ENCODE measurements around the gene PRR19. TPM values are rescaled to one million over a fixed set of nuclear protein-coding genes. Genes with fewer than 3 reads are reported as not detected.

PRR19 gene
- total RNA-seq, 1 donor from 2014 or later: 0.45 TPM

DNA sequence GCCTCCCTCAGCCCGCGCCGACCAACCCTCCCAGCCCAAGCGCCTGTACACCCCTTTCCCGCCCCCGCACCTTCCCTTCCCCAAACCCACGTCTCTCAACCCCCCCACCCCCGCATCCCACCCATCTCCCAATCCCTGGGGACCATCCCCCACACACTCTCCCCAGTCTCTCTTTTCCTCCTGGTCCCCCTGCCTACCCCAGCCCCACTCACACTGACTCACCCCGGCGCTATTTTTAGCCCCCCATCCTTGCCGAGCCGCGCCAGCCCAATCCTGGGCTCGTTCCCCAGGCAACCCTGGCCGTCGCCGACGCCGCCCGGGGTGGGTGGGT lies 21.2 kb upstream of the PRR19 start:
- ATAC-seq: peak; percentile 5
- DNase-seq (ENCODE audit: low spot score): no peak
- intact Hi-C loops (cut with DNase I): no loop called here

- ATAC-seq: peak; percentile 4
- peak; percentile 85 for DNase-seq (ENCODE audit: low spot score)
- intact Hi-C loops (cut with DNase I): no loop called here
Observed at GRCh38 chr19:42281146-42281826, 20.6 kb upstream of the PRR19 start.

GRCh38 chr19:42281827-42282762 lies 19.8 kb upstream of the PRR19 start:
- ATAC-seq: no peak
- intact Hi-C loops (cut with DNase I): no loop called here
- peak; percentile 74 for DNase-seq (ENCODE audit: low spot score)

DNA sequence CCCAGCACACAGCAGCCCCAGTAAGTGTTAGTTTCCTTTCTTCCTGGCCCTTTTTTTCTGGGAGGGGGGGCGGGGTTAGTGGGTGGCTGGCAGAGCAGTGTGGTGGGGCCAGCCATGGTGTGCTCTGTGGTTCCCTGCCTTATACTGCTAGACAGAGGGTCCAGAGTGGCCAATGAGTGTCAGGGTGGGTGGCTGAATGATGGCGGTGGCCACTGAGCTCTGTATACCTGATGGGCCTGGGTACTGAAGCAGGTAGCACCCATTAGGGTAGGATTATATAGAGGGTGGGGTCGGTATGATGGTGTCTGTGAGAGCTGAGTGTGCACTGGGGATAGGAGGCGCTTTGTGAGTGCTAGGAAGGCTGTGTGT lies 19.1 kb upstream of the PRR19 start:
- no peak for DNase-seq (ENCODE audit: low spot score)
- intact Hi-C loops (cut with DNase I): no loop called here

DNA sequence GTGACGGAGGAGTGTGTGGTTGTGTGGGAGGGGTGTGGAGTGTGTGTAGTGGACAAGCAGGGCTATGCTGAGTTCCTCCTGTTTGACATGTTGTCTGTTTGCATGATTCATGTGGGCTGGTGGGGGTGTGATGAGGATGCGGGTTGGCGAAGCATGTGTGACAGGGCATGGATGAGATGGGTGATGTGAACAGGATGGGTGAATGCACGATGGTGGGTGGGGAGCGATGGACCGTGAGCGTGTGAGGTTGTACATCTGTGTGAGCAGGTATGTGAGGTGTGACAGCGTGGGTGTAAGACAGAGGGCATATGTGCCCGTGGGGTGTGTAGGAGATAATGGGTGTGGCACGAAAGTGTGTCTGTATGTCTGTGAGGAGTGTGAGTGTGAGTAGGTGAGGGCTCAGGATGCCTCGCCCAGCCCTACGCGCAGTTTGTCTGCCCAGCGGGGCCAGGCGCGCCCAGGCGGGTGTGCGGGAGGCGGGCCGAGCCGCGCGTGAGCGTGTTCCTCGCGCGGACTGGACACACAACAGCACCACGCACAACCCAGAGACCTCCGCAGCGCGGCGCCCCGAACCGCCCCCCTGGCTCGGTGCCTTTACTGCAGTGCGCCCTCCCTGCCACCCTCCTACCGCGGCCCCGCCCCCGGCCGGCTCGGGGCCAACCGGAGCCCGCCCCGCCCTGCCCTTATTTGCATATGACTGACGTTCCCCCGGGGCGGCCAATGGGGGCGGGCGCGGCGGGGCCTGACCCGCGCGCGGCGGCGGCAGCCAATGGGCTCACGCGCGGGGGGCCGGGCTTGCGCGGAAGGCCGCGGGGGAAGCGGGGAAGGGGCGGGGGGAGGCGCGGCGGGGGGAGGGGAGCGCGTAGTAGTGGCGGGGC lies 18.5 kb upstream of the PRR19 start:
- intact Hi-C loops (cut with DNase I): no loop called here
- DNase-seq (ENCODE audit: low spot score) (peak; percentile 98), ATAC-seq (peak; percentile 64)

More for the DNA sequence above, 19.1 kb upstream of the PRR19 start:
- no peak for ATAC-seq

GRCh38 chr19:42284066-42284501 lies 17.8 kb upstream of the PRR19 start:
- intact Hi-C loops (cut with DNase I): no loop called here
- DNase-seq (ENCODE audit: low spot score): peak; percentile 91
- ATAC-seq: peak; percentile 1

DNA sequence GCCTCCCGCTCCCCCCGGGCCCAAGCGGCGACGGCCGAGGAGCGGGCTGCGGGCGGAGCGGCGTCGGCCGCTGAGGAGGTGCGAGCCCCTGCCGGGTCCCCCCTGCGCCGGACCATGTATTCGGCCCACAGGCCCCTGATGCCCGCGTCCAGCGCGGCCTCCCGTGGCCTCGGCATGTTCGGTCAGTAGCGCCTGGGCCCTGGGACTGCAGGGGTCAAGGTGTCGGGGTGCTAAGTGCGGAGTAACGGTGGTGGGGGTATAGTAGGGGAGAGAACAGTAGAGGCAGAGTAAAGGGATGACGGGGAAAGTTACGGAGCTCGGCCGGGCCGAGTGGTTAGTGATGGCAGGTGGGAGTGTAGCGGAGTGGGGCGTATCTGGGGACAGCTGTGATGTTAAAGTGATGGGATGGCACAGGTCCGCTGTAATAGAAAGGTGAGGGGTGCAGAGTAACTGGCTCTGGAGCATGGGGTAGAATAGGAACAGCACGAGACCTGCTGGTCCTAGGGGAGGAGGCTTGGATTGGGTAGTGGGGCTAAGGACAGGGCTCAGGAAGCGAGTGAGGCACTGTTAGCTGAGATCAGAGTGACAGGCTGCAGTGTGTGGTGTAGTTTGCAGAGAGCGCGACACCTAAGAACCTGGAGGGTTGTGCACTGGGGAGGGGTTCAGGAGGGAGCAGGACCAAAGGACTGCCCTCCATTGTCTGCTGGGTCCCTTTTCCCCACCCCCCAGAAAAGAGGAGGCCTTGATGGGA lies 17.2 kb upstream of the PRR19 start:
- ATAC-seq (no peak), DNase-seq (ENCODE audit: low spot score) (peak; percentile 79)
- intact Hi-C loops (cut with DNase I): no loop called here

DNA sequence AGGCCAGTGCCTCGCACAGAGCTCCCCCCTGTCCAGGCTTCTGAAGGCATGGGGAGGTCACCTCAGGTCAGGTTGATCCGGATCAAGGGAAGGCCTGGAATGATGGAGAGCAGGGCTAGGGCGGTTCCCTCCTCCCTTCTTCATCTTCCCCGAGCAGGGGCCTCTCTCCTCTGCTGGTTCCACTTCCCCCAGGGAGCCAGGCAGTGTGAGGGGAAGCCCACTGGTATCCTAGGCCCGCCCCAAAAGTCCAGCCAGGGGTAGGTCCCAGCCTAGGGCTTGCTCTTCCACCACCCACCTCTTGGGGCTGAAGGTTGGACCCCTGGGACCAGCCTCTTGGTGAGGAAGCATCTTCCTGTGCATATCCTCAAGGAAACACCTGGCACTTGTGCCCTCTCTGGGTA lies 16.4 kb upstream of the PRR19 start:
- ATAC-seq (no peak), DNase-seq (ENCODE audit: low spot score) (peak; percentile 70)
- intact Hi-C loops (cut with DNase I): no loop called here

DNA sequence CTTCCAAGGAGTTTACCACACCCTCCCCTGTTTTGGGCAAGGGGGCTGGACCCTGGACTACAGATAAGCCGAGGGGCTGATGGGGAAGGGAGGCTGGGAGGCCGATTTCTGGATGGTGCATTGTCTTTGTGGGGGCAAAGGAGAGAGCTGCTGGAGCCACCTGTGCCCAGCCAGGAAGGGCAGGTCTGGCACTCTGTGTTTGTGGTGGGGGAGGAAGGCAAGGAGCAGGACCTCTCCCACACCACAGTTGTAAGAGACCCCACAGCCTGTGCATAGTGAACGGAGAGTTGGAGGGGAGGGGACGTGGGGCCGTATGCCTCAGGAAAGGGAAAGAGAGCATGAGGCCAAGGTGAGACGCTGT lies 16.0 kb upstream of the PRR19 start:
- no peak for ATAC-seq
- DNase-seq (ENCODE audit: low spot score): peak; percentile 61
- intact Hi-C loops (cut with DNase I): no loop called here

DNA sequence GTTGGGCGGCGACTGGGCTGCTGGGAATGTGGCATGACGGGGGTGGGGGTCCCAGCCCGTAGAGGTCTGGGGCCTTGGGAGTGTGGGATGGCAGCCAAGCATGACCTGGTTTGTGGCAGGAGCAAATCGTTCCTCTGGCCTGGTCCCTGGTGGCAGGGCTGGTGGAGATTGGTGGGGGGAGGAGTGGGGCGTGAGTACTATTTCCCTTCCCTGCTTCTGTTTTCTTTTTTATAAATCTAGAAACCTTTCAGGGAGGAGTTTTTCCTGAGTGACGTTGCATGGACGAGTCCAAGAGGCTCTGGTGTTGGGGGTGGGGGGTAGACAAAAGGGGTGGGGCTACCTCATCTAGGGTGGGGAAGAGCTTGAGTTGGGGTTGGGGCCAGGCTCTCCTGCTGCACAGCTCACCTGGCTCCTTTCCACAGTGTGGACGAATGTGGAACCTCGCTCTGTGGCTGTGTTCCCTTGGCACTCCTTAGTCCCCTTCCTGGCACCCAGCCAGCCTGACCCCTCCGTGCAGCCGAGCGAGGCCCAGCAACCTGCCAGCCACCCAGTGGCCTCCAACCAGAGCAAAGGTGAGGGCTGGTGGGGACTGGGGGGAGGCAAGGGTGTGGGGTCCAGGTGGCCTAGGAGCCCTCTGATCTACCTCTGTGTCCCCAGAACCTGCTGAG lies 15.4 kb upstream of the PRR19 start:
- intact Hi-C loops (cut with DNase I): no loop called here
- DNase-seq (ENCODE audit: low spot score) (peak; percentile 81), ATAC-seq (no peak)

- ATAC-seq (no peak), DNase-seq (ENCODE audit: low spot score) (peak; percentile 58)
- intact Hi-C loops (cut with DNase I): no loop called here
Observed at GRCh38 chr19:42287017-42287826, 14.7 kb upstream of the PRR19 start.

GRCh38 chr19:42287827-42288107 lies 14.2 kb upstream of the PRR19 start:
- DNase-seq (ENCODE audit: low spot score) (no peak), ATAC-seq (no peak)
- intact Hi-C loops (cut with DNase I): no loop called here

DNA sequence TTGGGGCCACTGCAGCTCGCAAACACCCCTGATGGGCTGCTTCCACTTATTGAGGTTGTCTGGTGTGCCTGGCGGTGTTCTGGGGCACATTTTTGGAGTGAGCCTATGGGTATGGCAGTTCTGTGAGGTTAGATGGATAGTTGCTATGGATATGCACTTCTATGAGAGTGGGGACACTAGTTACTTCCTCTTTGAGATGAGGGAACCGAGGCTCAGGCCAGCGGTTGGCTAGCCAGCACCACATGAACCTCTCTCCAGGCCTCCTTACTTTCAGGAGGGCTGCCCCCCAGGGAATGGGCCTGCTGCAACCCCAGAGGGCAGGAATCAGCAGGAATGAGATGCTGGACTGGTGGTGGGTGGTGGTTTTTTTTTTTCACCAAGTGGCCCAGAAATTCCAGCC lies 13.5 kb upstream of the PRR19 start:
- DNase-seq (ENCODE audit: low spot score) (peak; percentile 55), ATAC-seq (no peak)
- intact Hi-C loops (cut with DNase I): no loop called here

- intact Hi-C loops (cut with DNase I): no loop called here
- DNase-seq (ENCODE audit: low spot score) (no peak), ATAC-seq (no peak)
Observed at GRCh38 chr19:42288881-42289555, 12.9 kb upstream of the PRR19 start.

- intact Hi-C loops (cut with DNase I): loop anchor here (10.0 kb wide), 1 partner anchor 45 kb away; the partner anchor contains the start of gene GSK3A
- DNase-seq (ENCODE audit: low spot score) (peak; percentile 52), ATAC-seq (no peak)
Observed at GRCh38 chr19:42289556-42290041, 12.3 kb upstream of the PRR19 start.

DNA sequence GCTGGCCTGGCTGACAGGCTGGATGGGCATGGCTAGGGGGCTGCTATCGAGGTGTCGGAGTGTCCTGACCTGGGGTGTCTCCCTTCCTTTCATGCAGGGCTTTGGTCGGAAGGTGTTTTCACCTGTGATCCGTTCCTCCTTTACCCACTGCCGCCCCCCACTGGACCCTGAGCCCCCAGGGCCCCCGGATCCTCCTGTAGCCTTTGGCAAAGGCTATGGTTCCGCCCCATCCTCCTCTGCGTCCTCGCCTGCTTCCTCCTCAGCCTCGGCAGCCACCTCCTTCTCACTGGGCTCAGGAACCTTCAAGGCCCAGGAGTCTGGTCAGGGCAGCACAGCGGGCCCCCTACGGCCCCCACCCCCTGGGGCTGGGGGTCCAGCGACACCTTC lies 11.8 kb upstream of the PRR19 start:
- DNase-seq (ENCODE audit: low spot score) (peak; percentile 63), ATAC-seq (no peak)
- intact Hi-C loops (cut with DNase I): loop anchor here (10.0 kb wide), 1 partner anchor 45 kb away; the partner anchor contains the start of gene GSK3A

Data from sciatic nerve (tissue), 2 donors.